Loucy (cell line): ENCODE data around the gene NEU4.
"Not testable (repeated sequence)": the region's sequence is repeated elsewhere in the genome, so short reads cannot be mapped to it uniquely, and the experiment has no call there.

ENCODE experiments used
- CTCF ChIP-seq: fragments of 200-600 bp; sonication (generic); conservative IDR thresholded peaks from 2 replicates; pipeline ENCODE4 v1.5.1; 2014; ENCODE audit warnings: mild to moderate bottlenecking, antibody characterized with exemption, low read length
- EZH2phosphoT487 ChIP-seq: fragments of 200-600 bp; IDR thresholded peaks from 2 replicates; pipeline ENCODE4 v1.6.1; 2018; ENCODE audit warnings: antibody characterized with exemption, mild to moderate bottlenecking, moderate library complexity, borderline replicate concordance

GRCh38 chr2:241819947-241820624, 11.1 kb downstream of the NEU4 start:
- TF ChIP-seq CTCF, EZH2phosphoT487: not testable (repeated sequence)
